A673 (cell line): ENCODE results near the gene KREMEN1.

Experiments
- EZH2 ChIP-seq: fragments of 200-600 bp; sonication (generic); IDR thresholded peaks from 2 replicates; pipeline ENCODE4 v1.6.1; 2017; ENCODE audit warnings: borderline replicate concordance, low read depth, mild to moderate bottlenecking, mixed read lengths, antibody characterized with exemption, low read length; ENCODE audit not compliant: poor library complexity, severe bottlenecking
- TF ChIP-seq, protein P1 (sequence below): fragments of 300-800, 200-600 bp; sonication (generic); conservative IDR thresholded peaks from 2 replicates; pipeline ENCODE4 v1.5.1; 2017; ENCODE audit warnings: low read depth, mild to moderate bottlenecking, antibody characterized with exemption, low read length, moderate library complexity, mixed read lengths

GRCh38 chr22:29048822-29049654, 23.8 kb upstream of the KREMEN1 start:
- TF ChIP-seq, protein P1, sequence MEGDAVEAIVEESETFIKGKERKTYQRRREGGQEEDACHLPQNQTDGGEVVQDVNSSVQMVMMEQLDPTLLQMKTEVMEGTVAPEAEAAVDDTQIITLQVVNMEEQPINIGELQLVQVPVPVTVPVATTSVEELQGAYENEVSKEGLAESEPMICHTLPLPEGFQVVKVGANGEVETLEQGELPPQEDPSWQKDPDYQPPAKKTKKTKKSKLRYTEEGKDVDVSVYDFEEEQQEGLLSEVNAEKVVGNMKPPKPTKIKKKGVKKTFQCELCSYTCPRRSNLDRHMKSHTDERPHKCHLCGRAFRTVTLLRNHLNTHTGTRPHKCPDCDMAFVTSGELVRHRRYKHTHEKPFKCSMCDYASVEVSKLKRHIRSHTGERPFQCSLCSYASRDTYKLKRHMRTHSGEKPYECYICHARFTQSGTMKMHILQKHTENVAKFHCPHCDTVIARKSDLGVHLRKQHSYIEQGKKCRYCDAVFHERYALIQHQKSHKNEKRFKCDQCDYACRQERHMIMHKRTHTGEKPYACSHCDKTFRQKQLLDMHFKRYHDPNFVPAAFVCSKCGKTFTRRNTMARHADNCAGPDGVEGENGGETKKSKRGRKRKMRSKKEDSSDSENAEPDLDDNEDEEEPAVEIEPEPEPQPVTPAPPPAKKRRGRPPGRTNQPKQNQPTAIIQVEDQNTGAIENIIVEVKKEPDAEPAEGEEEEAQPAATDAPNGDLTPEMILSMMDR, result no peak
- no peak for TF ChIP-seq EZH2
